B cell (primary cell): ENCODE measurements around the gene ARHGAP19. TPM values are rescaled to one million over a fixed set of nuclear protein-coding genes. Genes with fewer than 3 reads are reported as not detected.
"Not testable (repeated sequence)": the region's sequence is repeated elsewhere in the genome, so short reads cannot be mapped to it uniquely, and the experiment has no call there.

ENCODE experiments used
- ATAC-seq: fragments of 200-7000 bp; cut with Tn5 transposase; one replicate; pipeline ENCODE4 v1.10.0; 2021; ENCODE audit warnings: low read depth, mild to moderate bottlenecking, moderate number of reproducible peaks, moderate library complexity
- CTCF ChIA-PET: fragments of 350-600 bp; sonication (Branson Sonifier 250); formaldehyde crosslinking; loops from one replicate; lab custom pipeline; 2021; ENCODE audit warnings: antibody characterized with exemption, inconsistent platforms; lab: Charles Lee
- POLR2A ChIA-PET: fragments of 350-600 bp; sonication (Branson Sonifier 250); formaldehyde crosslinking; loops from one replicate; lab custom pipeline; 2021; ENCODE audit warnings: antibody characterized with exemption; lab: Charles Lee
- DNase-seq: peaks from one replicate; pipeline ENCODE4 v3.0.0; 2013
- H2AFZ ChIP-seq: 2 replicates; pipeline ENCODE4 v1.6.1; 2012; ENCODE audit warnings: mild to moderate bottlenecking, low read depth, low read length; ENCODE audit not compliant: insufficient read depth, poor library complexity, severe bottlenecking
- H3K27ac ChIP-seq, 2 donors: 1 replicate in 1 of 2; 2 replicates in 1 of 2; pipeline ENCODE4 v1.5.1; 2012 to 2013; ENCODE audit warnings: low read length in 2 of 2, mild to moderate bottlenecking in 2 of 2, moderate library complexity in 1 of 2
- H3K27me3 ChIP-seq, 4 experiments: fragments of 200-600 bp in 1 of 4; sonication (generic) in 1 of 4; replicated peaks in 1 of 4; 1 replicate in 2 of 4; 2 replicates in 2 of 4; pipeline versions ENCODE4 v1.6.1 to v1.7.0; 2013 to 2016; ENCODE audit warnings: low read length in 3 of 4, mild to moderate bottlenecking in 2 of 4, mixed read lengths in 1 of 4, moderate library complexity in 1 of 4; ENCODE audit not compliant: insufficient read depth in 4 of 4, control insufficient read depth in 3 of 4; ENCODE audit errors: control extremely low read depth in 1 of 4
- H3K36me3 ChIP-seq, 2 experiments: replicated peaks in 1 of 2; 1 replicate in 1 of 2; 2 replicates in 1 of 2; pipeline versions ENCODE4 v1.6.1 to v1.7.1; 2013; ENCODE audit warnings: low read length in 1 of 2; ENCODE audit not compliant: insufficient read depth in 2 of 2, control insufficient read depth in 1 of 2; ENCODE audit errors: control extremely low read depth in 1 of 2, extremely low read depth in 1 of 2
- H3K4me1 ChIP-seq, 2 donors: fragments of 200-600 bp in 1 of 2; sonication (generic) in 1 of 2; 1 replicate in 1 of 2; 2 replicates in 1 of 2; pipeline versions ENCODE4 v1.5.1 to v1.6.1; 2013 to 2017; ENCODE audit warnings: low read length in 2 of 2; ENCODE audit not compliant: control insufficient read depth in 2 of 2, insufficient read depth in 2 of 2
- H3K4me2 ChIP-seq: replicated peaks from 2 replicates; pipeline ENCODE3; 2012; ENCODE audit warnings: mild to moderate bottlenecking, low read depth, low read length; ENCODE audit not compliant: poor library complexity, severe bottlenecking
- H3K4me3 ChIP-seq, 5 experiments: fragments of 200-600 bp in 1 of 5; sonication (generic) in 1 of 5; 1 replicate in 3 of 5; 2 replicates in 2 of 5; pipeline versions ENCODE4 v1.5.1 to v1.7.0; 2011 to 2016; ENCODE audit warnings: low read length in 4 of 5, mild to moderate bottlenecking in 4 of 5, low read depth in 2 of 5, control low read depth in 1 of 5, moderate library complexity in 1 of 5; ENCODE audit not compliant: insufficient read depth in 1 of 5; ENCODE audit errors: control extremely low read depth in 1 of 5, extremely low read depth in 1 of 5
- H3K79me2 ChIP-seq: fragments of 200-600 bp; sonication (generic); one replicate; pipeline ENCODE4 v1.6.0; 2016; ENCODE audit warnings: low read length; ENCODE audit not compliant: control insufficient read depth, insufficient read depth
- H3K9ac ChIP-seq: fragments of 200-600 bp; sonication (generic); 2 replicates; pipeline ENCODE4 v1.6.1; 2017; ENCODE audit warnings: mild to moderate bottlenecking, low read length, moderate library complexity
- H3K9me3 ChIP-seq, 3 donors: one replicate each; pipeline versions ENCODE4 v1.6.1 to v1.7.1; 2013; ENCODE audit warnings: low read length in 2 of 3; ENCODE audit not compliant: control insufficient read depth in 2 of 3, insufficient read depth in 1 of 3; ENCODE audit errors: control extremely low read depth in 1 of 3
- H4K20me1 ChIP-seq: 2 replicates; pipeline ENCODE4 v1.6.0; 2012; ENCODE audit warnings: mild to moderate bottlenecking, low read length; ENCODE audit not compliant: insufficient read depth, control insufficient read depth, poor library complexity, severe bottlenecking
- H3K27ac Mint-ChIP-seq: one replicate; pipeline ENCODE4 v1.8.0; 2021; ENCODE audit warnings: mixed read lengths
- H3K27me3 Mint-ChIP-seq: one replicate; pipeline ENCODE4 v1.8.0; 2021; ENCODE audit warnings: mixed read lengths
- H3K4me1 Mint-ChIP-seq: one replicate; pipeline ENCODE4 v1.8.0; 2021; ENCODE audit warnings: mixed read lengths
- H3K4me3 Mint-ChIP-seq: one replicate; pipeline ENCODE4 v1.8.0; 2021; ENCODE audit warnings: mixed read lengths
- H3K9me3 Mint-ChIP-seq: one replicate; pipeline ENCODE4 v1.8.0; 2022; ENCODE audit warnings: mixed read lengths; ENCODE audit not compliant: insufficient read depth
- EZH2 ChIP-seq: IDR thresholded peaks from 2 replicates; pipeline ENCODE4 v1.6.1; 2012; ENCODE audit warnings: borderline replicate concordance, low read depth, mild to moderate bottlenecking, moderate library complexity, low read length; ENCODE audit not compliant: insufficient read depth, poor library complexity, severe bottlenecking
- WGBS: methylation state at CpG from one replicate; pipeline ENCODE4 v1.1.5; 2013; ENCODE audit warnings: missing lambda C conversion rate; ENCODE audit not compliant: insufficient coverage; 5-methylcytosine and 5-hydroxymethylcytosine counted together
- intact Hi-C: fragments of 100-400 bp; cut with micrococcal nuclease; formaldehyde crosslinking; loops from one replicate; pipeline ENCODE4 v1.10.0; 2022
- polyA plus RNA-seq: library from polyadenylated mRNA; depleted of rRNA; stranded (reverse); fragments of >200 nt; gene quantifications from 2 replicates; pipeline ENCODE4 v1.2.3, GENCODE V29; 2012
- total RNA-seq, 2 donors: library from RNA; stranded (reverse); fragments of 120-200 nt in 1 of 2; gene quantifications; 1 replicate in 1 of 2; 2 replicates in 1 of 2; pipeline versions ENCODE4 v1.2.3 to v1.2.4, GENCODE V29; 2013 to 2022
- TF ChIP-seq, protein P1 (sequence below): fragments of 200-600 bp; IDR thresholded peaks from one replicate; pipeline ENCODE4 v1.8.0; 2022; ENCODE audit warnings: antibody characterized with exemption, mild to moderate bottlenecking

The ARHGAP19 gene
- total and polyA plus RNA-seq, 2 donors (not counting 1 experiment from before 2014, with no cell fraction given) = 6.4 to 22.5 TPM

DNA sequence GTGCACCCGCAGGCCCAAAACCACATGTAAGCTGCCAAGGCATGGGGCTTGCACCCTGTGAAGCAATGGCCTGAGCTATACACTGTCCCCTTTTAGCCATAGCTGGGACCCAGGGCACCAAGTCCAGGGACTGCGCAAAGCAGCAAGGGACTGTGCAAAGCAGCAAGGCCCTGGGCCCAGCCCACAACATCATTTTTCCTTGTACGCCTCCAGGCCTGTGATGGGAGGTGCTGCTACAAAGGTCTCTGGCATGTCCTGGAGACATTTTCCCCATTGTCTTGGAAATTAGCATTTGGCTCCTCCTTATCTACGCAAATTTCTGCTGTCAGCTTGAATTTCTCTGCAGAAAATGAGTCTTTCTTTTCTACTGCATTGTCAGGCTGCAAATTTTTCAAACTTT is 24.8 kb downstream of the ARHGAP19 start:
- H3K27me3 ChIP-seq = no peaks in the 10 kb centered on the region
- H3K9me3 ChIP-seq = peaks cover 0 to 7% (median 2%) of the 10 kb centered on the region in 3 donors
- DNase-seq (no peak), ATAC-seq (no peak)
- ChIA-PET POLR2A (no interaction called here), CTCF (interaction anchor here (4.0 kb wide), 1 partner anchor 11 kb away, joined by 14 read pairs; no protein-coding TSS in a partner anchor)
- H3K36me3 ChIP-seq = peaks cover 6 to 15% of the 10 kb centered on the region in 2 experiments
- H3K9ac ChIP-seq = no peak overlapping the region
- H3K9me3 Mint-ChIP-seq = no peaks in the 10 kb centered on the region
- no peaks in the 10 kb centered on the region for H3K4me1 ChIP-seq
- H3K79me2 ChIP-seq = peaks cover 34% of the 10 kb centered on the region
- no peak overlapping the region for H3K27ac Mint-ChIP-seq
- intact Hi-C loops = no loop called here
- H3K4me2 ChIP-seq = no peak overlapping the region
- WGBS = 100% methylated on average over 3 of the region's 4 CpGs
- H3K4me3 ChIP-seq = no peak overlapping the region
- no peak overlapping the region for H3K4me3 Mint-ChIP-seq
- H3K27ac ChIP-seq = no peak overlapping the region
- H3K4me1 Mint-ChIP-seq = peaks cover 4% of the 10 kb centered on the region
- no peak overlapping the region for H2AFZ ChIP-seq
- TF ChIP-seq, protein P1, sequence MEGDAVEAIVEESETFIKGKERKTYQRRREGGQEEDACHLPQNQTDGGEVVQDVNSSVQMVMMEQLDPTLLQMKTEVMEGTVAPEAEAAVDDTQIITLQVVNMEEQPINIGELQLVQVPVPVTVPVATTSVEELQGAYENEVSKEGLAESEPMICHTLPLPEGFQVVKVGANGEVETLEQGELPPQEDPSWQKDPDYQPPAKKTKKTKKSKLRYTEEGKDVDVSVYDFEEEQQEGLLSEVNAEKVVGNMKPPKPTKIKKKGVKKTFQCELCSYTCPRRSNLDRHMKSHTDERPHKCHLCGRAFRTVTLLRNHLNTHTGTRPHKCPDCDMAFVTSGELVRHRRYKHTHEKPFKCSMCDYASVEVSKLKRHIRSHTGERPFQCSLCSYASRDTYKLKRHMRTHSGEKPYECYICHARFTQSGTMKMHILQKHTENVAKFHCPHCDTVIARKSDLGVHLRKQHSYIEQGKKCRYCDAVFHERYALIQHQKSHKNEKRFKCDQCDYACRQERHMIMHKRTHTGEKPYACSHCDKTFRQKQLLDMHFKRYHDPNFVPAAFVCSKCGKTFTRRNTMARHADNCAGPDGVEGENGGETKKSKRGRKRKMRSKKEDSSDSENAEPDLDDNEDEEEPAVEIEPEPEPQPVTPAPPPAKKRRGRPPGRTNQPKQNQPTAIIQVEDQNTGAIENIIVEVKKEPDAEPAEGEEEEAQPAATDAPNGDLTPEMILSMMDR = no peak
- no peak for TF ChIP-seq EZH2
- peaks cover 6% of the 10 kb centered on the region for H4K20me1 ChIP-seq
- H3K27me3 Mint-ChIP-seq = no peaks in the 10 kb centered on the region

DNA sequence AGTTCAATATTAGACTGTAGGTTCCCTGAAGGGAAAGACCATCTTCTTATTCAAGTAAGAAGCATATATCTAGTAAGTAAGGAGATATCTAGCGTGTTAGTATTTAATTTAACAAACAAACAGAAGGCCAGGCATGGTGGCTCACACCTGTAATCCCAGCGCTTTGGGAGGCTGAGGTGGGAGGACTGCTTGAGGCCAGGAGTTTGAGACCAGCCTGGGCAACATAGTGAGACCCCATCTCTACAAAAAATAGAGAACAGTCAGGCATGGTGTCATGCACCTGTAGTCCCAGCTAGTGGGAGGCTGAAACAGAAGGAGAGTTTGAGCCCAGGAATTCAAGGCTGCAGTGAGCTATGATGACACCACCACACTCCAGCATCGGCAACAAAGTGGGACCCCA is 27.3 kb downstream of the ARHGAP19 start:
- H3K4me2 ChIP-seq, intact Hi-C loops, H3K27me3 ChIP-seq, ATAC-seq, DNase-seq, H2AFZ ChIP-seq, H3K27ac Mint-ChIP-seq, H3K4me1 ChIP-seq, H3K4me3 ChIP-seq, H3K9me3 ChIP-seq, H3K4me1 Mint-ChIP-seq, H3K9ac ChIP-seq, H3K9me3 Mint-ChIP-seq, H3K27ac ChIP-seq, H3K27me3 Mint-ChIP-seq, H3K4me3 Mint-ChIP-seq, H4K20me1 ChIP-seq, POLR2A ChIA-PET: not testable (repeated sequence)
- Histone ChIP-seq H3K36me3 (peaks cover 6 to 15% of the 10 kb centered on the region in 2 experiments), H3K79me2 (peaks cover 21% of the 10 kb centered on the region)
- CTCF ChIA-PET = interaction anchor here (4.0 kb wide), 1 partner anchor 14 kb away, joined by 14 read pairs; no protein-coding TSS in a partner anchor
- 100% methylated on average over 1 of the region's 3 CpGs for WGBS
